LNCaP clone FGC (cell line): Measurements from ENCODE around the gene SHCBP1.

Experiments
- DNase-seq: peaks from one replicate; pipeline ENCODE4 v3.0.0-alpha.2; 2011; ENCODE audit warnings: low read depth
- H3K4me3 ChIP-seq: 2 replicates; pipeline ENCODE4 v1.5.1; 2011; ENCODE audit warnings: mild to moderate bottlenecking, low read depth, low read length, control low read depth
- CTCF ChIP-seq: IDR thresholded peaks from 2 replicates; pipeline ENCODE4 v1.5.1; 2012; ENCODE audit warnings: mild to moderate bottlenecking; ENCODE audit not compliant: control insufficient read depth, insufficient read depth; ENCODE audit errors: extremely low read depth

Gene SHCBP1

GRCh38 chr16:46621006-46621933, at the start of gene SHCBP1:
TSS of gene SHCBP1 (minus strand) at chr16:46621379. CDS start at chr16:46621359, 20 bp downstream.
- TF ChIP-seq CTCF, result no peak
- peak; percentile 56 for DNase-seq
- H3K4me3 ChIP-seq, result peak within 1 kb of the TSS; percentile 99

GRCh38 chr16:46662123-46662522, 40.9 kb upstream of the SHCBP1 start:
- no peak for TF ChIP-seq CTCF
- no peak overlapping the region for H3K4me3 ChIP-seq
- DNase-seq, result no peak

DNA sequence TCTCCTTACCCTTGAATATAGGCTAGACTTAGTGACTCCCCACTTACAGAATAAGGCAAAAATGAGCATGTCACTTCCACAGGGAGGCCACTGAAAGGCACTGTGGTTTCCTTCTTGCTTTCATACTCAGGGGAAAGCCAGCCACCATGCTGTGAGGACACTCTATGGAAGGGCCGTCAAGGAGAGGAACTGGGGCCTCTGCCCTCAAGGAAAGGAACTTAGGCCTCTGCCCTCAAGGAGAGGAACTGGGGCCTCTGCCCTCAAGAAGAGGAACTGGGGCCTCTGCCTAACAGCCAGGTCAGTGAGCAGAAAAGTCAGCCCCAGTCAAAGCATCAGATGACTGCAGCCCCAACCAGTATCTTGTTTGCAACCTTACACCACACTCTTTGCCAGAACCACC, 37.7 kb upstream of the SHCBP1 start:
- no peak overlapping the region for H3K4me3 ChIP-seq
- no peak for TF ChIP-seq CTCF
- DNase-seq, result no peak

GRCh38 chr16:46651305-46651704, 30.1 kb upstream of the SHCBP1 start:
- H3K4me3 ChIP-seq, result no peak overlapping the region
- no peak for TF ChIP-seq CTCF
- DNase-seq, result no peak

DNA sequence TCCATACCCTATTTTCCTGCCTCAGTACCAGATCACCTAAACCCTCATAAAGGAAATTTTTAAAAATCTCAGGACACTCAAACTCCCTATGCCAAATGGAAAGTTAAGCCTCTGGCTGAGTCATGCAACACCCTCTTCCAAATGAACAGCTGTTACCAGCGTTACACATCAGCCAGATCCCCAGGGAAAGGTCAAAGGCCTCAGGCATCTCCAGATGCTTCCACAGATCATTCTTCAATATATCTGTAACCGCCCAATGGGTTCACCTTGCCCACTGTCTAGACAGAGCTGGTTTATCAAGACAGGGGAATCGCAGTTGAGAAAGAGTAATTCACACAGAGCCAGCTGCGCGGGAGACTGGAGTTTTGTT, 29.1 kb upstream of the SHCBP1 start:
- no peak for TF ChIP-seq CTCF
- no peak for DNase-seq
- no peak overlapping the region for H3K4me3 ChIP-seq

DNA sequence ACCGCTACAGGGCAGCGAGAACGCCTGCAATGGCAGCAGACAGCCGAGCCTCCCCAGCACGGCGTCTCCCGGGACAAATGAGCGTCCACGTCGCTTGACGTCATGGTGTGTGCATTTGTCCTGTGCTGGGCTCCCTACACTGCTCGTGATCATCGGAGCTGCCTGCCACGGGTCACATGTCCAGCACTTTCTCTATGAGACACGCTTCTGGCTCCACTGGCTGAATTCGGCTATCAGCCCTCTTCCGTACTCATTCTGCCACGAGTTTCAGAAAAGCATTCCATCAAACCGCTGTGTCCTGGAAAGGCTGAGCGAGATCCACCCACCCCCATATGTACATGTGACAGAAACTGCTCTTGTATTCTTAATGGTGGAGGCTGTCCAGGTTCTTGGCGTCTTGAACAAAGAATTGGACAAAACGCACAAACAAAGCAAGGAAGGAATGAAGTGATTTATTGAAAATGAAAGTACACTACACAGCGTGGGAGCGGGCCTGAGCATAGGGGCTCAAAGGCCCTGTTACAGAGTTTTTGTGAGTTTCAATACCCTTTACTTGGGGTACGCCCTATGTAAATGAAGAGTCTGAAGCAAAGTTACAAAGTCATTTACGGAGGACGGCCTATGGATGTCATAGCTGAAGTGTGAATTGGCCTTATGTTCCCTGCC, 28.5 kb upstream of the SHCBP1 start:
- H3K4me3 ChIP-seq, result no peak overlapping the region
- TF ChIP-seq CTCF, result no peak
- DNase-seq, result no peak
